ENCODE data around the gene USP40. TPM values are rescaled to one million over a fixed set of nuclear protein-coding genes. Genes with fewer than 3 reads are reported as not detected.

USP40 gene
- total and polyA plus RNA-seq, 2 experiments from 2014 or later: 5.7 to 11.7 TPM

DNA sequence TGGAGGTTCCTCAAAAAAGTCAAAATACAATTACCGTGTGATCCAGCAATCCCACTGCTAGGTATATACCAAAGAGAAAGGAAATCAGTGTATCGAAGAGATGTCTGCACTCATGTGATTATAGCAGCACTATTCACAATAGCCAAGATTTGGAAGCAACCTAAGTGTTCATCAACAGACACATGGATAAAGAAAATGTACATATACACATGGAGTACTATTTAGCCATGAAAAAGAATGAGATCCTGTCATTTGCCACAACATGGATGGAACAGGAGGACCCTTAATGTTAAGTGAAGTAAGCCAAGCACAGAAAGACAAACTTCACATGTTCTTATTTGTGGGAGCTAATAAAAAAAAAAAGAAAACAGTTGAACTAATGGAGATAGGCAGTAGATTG, 133.6 kb downstream of the USP40 start (continued):
- TF ChIP-seq, protein P1, sequence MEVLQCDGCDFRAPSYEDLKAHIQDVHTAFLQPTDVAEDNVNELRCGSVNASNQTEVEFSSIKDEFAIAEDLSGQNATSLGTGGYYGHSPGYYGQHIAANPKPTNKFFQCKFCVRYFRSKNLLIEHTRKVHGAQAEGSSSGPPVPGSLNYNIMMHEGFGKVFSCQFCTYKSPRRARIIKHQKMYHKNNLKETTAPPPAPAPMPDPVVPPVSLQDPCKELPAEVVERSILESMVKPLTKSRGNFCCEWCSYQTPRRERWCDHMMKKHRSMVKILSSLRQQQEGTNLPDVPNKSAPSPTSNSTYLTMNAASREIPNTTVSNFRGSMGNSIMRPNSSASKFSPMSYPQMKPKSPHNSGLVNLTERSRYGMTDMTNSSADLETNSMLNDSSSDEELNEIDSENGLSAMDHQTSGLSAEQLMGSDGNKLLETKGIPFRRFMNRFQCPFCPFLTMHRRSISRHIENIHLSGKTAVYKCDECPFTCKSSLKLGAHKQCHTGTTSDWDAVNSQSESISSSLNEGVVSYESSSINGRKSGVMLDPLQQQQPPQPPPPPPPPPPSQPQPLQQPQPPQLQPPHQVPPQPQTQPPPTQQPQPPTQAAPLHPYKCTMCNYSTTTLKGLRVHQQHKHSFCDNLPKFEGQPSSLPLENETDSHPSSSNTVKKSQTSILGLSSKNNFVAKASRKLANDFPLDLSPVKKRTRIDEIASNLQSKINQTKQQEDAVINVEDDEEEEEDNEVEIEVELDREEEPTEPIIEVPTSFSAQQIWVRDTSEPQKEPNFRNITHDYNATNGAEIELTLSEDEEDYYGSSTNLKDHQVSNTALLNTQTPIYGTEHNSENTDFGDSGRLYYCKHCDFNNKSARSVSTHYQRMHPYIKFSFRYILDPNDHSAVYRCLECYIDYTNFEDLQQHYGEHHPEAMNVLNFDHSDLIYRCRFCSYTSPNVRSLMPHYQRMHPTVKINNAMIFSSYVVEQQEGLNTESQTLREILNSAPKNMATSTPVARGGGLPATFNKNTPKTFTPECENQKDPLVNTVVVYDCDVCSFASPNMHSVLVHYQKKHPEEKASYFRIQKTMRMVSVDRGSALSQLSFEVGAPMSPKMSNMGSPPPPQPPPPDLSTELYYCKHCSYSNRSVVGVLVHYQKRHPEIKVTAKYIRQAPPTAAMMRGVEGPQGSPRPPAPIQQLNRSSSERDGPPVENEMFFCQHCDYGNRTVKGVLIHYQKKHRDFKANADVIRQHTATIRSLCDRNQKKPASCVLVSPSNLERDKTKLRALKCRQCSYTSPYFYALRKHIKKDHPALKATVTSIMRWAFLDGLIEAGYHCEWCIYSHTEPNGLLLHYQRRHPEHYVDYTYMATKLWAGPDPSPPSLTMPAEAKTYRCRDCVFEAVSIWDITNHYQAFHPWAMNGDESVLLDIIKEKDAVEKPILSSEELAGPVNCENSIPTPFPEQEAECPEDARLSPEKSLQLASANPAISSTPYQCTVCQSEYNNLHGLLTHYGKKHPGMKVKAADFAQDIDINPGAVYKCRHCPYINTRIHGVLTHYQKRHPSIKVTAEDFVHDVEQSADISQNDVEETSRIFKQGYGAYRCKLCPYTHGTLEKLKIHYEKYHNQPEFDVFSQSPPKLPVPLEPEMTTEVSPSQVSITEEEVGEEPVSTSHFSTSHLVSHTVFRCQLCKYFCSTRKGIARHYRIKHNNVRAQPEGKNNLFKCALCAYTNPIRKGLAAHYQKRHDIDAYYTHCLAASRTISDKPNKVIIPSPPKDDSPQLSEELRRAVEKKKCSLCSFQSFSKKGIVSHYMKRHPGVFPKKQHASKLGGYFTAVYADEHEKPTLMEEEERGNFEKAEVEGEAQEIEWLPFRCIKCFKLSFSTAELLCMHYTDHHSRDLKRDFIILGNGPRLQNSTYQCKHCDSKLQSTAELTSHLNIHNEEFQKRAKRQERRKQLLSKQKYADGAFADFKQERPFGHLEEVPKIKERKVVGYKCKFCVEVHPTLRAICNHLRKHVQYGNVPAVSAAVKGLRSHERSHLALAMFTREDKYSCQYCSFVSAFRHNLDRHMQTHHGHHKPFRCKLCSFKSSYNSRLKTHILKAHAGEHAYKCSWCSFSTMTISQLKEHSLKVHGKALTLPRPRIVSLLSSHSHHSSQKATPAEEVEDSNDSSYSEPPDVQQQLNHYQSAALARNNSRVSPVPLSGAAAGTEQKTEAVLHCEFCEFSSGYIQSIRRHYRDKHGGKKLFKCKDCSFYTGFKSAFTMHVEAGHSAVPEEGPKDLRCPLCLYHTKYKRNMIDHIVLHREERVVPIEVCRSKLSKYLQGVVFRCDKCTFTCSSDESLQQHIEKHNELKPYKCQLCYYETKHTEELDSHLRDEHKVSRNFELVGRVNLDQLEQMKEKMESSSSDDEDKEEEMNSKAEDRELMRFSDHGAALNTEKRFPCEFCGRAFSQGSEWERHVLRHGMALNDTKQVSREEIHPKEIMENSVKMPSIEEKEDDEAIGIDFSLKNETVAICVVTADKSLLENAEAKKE (CRISPR knock-in tag; IDR thresholded peaks at IDR 0.05): no peak

DNA sequence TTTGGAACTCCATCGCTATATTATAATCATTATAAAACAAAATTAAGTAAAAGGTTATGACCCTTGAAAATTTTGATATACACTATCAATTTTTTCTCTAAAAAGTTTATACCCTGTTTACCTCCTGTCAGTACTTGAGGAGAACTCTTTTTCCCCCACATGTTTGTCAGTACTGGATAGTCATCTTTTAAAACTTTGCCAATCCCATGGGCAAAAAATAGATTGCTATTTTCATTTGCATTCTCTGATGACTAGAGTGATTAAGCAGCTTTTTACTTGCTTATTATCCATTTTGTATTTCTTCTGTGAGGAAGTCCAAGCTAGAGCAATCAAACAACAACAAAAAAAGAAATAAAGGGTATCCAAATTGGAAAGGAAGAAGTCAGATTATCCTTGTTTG, 135.9 kb downstream of the USP40 start:
- H4K20me1 ChIP-seq (replicated peaks; ENCODE audit: insufficient read depth): no peaks in the 10 kb centered on the region; the same call in none of the 2 replicates
- peaks cover 1% of the 10 kb centered on the region for H3K27me3 Mint-ChIP-seq (ENCODE audit: insufficient read depth, low read depth, poor library complexity)
- H3K36me3 ChIP-seq (ENCODE audit: insufficient read depth): no peaks in the 10 kb centered on the region
- no peak overlapping the region for H2AFZ ChIP-seq
- no peak overlapping the region for H3K27ac ChIP-seq (ENCODE audit: low read depth)
- no peaks in the 10 kb centered on the region for H3K4me1 ChIP-seq (ENCODE audit: insufficient read depth)
- H3K27ac Mint-ChIP-seq: no peak overlapping the region
- ATAC-seq (no peak), DNase-seq (ENCODE audit: low spot score) (no peak)
- H3K4me1 Mint-ChIP-seq: peaks cover 3% of the 10 kb centered on the region; the same call in 1 of the 3 replicates
- no peaks in the 10 kb centered on the region for H3K27me3 ChIP-seq (ENCODE audit: insufficient read depth)
- H3K36me3 Mint-ChIP-seq (ENCODE audit: low read depth): peaks cover 2% of the 10 kb centered on the region; the same call in 1 of the 3 replicates
- H3F3A ChIP-seq (replicated peaks; ENCODE audit: low read depth): no peaks in the 10 kb centered on the region
- H3K9me2 ChIP-seq (ENCODE audit: insufficient read depth): 0 out of 2 replicates have a peak, but pooled peaks cover 4% of the 10 kb centered on the region
- no peaks in the 10 kb centered on the region; the same call in 2 of the 3 replicates for H3K9me3 Mint-ChIP-seq
- no peak overlapping the region for H3K4me3 ChIP-seq
- H3K79me2 ChIP-seq (replicated peaks; ENCODE audit: insufficient read depth): peaks cover 4% of the 10 kb centered on the region; the same call in 1 of the 2 replicates
- H3K4me3 Mint-ChIP-seq: no peak overlapping the region
- H3K4me2 ChIP-seq: no peak overlapping the region
- TF ChIP-seq JUNB (IDR thresholded peaks at IDR 0.05; ENCODE audit: unreplicated experiment) (no peak), NANOG (IDR thresholded peaks at IDR 0.05; ENCODE audit: borderline replicate concordance) (no peak), STAT1 (IDR thresholded peaks at IDR 0.05; ENCODE audit: unreplicated experiment) (no peak), EZH2 (IDR thresholded peaks at IDR 0.05; ENCODE audit: low read depth, unreplicated experiment) (no peak), CREB1 (CRISPR knock-in tag; IDR thresholded peaks at IDR 0.05; ENCODE audit: low read depth) (no peak), POLR2AphosphoS5 (IDR thresholded peaks at IDR 0.05; ENCODE audit: low read depth) (no peak), ETS1 (IDR thresholded peaks at IDR 0.05) (no peak), REST (IDR thresholded peaks at IDR 0.05; ENCODE audit: unreplicated experiment) (no peak), ZNF331 (CRISPR knock-in tag; IDR thresholded peaks at IDR 0.05; ENCODE audit: low read depth) (no peak), EZH2phosphoT487 (IDR thresholded peaks at IDR 0.05; ENCODE audit: unreplicated experiment) (no peak)
- TF ChIP-seq, protein P2, sequence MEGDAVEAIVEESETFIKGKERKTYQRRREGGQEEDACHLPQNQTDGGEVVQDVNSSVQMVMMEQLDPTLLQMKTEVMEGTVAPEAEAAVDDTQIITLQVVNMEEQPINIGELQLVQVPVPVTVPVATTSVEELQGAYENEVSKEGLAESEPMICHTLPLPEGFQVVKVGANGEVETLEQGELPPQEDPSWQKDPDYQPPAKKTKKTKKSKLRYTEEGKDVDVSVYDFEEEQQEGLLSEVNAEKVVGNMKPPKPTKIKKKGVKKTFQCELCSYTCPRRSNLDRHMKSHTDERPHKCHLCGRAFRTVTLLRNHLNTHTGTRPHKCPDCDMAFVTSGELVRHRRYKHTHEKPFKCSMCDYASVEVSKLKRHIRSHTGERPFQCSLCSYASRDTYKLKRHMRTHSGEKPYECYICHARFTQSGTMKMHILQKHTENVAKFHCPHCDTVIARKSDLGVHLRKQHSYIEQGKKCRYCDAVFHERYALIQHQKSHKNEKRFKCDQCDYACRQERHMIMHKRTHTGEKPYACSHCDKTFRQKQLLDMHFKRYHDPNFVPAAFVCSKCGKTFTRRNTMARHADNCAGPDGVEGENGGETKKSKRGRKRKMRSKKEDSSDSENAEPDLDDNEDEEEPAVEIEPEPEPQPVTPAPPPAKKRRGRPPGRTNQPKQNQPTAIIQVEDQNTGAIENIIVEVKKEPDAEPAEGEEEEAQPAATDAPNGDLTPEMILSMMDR (conservative IDR thresholded peaks at IDR 0.05; ENCODE audit: low read depth in 2 of 2): no peak

Measured in GM23338 (cell line).